OCI-LY1 (cell line): ENCODE measurements around the gene COL15A1.
"Not testable (repeated sequence)": the region's sequence is repeated elsewhere in the genome, so short reads cannot be mapped to it uniquely, and the experiment has no call there.

ENCODE experiments used
- H2AFZ ChIP-seq: fragments of 200-600 bp; sonication (generic), shearing (Covaris generic); 2 replicates; pipeline ENCODE4 v1.6.0; 2014; ENCODE audit warnings: antibody characterized with exemption, mild to moderate bottlenecking, low read length
- H3F3A ChIP-seq: fragments of 200-600 bp; sonication (generic), shearing (Covaris generic); 2 replicates; pipeline ENCODE4 v1.6.0; 2014; ENCODE audit warnings: mild to moderate bottlenecking, antibody characterized with exemption, low read length, moderate library complexity; ENCODE audit not compliant: insufficient read depth
- H3K27ac ChIP-seq: fragments of 200-600 bp; sonication (generic); 2 replicates; pipeline ENCODE4 v1.5.1; 2014; ENCODE audit warnings: low read length, mixed run types, mild to moderate bottlenecking, low read depth; ENCODE audit not compliant: poor library complexity, severe bottlenecking
- H3K27me3 ChIP-seq: fragments of 200-600 bp; sonication (generic); 2 replicates; pipeline ENCODE4 v1.6.0; 2014; ENCODE audit warnings: antibody characterized with exemption, mild to moderate bottlenecking, low read length, moderate library complexity; ENCODE audit not compliant: insufficient read depth
- H3K36me3 ChIP-seq: fragments of 200-600 bp; sonication (generic); 2 replicates; pipeline ENCODE4 v1.6.1; 2014; ENCODE audit warnings: mild to moderate bottlenecking, antibody characterized with exemption, low read length, moderate library complexity, mixed read lengths; ENCODE audit not compliant: insufficient read depth
- H3K4me1 ChIP-seq: fragments of 200-600 bp; sonication (generic); 2 replicates; pipeline ENCODE4 v1.5.1; 2014; ENCODE audit warnings: mild to moderate bottlenecking, low read length, moderate library complexity; ENCODE audit not compliant: insufficient read depth, severe bottlenecking
- H3K4me2 ChIP-seq: fragments of 200-600 bp; sonication (generic), shearing (Covaris generic); 2 replicates; pipeline ENCODE4 v1.6.1; 2014; ENCODE audit warnings: low read length
- H3K4me3 ChIP-seq: fragments of 200-600 bp; sonication (generic); 2 replicates; pipeline ENCODE4 v1.5.1; 2014; ENCODE audit warnings: low read length, low read depth, mild to moderate bottlenecking, mixed read lengths; ENCODE audit not compliant: poor library complexity, severe bottlenecking
- H3K79me2 ChIP-seq: fragments of 200-600 bp; shearing (Covaris generic); 2 replicates; pipeline ENCODE4 v1.6.1; 2016; ENCODE audit warnings: mixed run types, low read length, mixed read lengths; ENCODE audit not compliant: insufficient read depth
- H3K9ac ChIP-seq: fragments of 200-600 bp; sonication (generic), shearing (Covaris generic); 2 replicates; pipeline ENCODE4 v1.6.1; 2014; ENCODE audit warnings: mild to moderate bottlenecking, low read length, mixed read lengths
- H3K9me2 ChIP-seq: fragments of 200-600 bp; sonication (generic), shearing (Covaris generic); 2 replicates; pipeline ENCODE4 v1.6.1; 2014; ENCODE audit warnings: low read depth, mild to moderate bottlenecking, low read length, mixed read lengths
- H3K9me3 ChIP-seq: fragments of 200-600 bp; shearing (Covaris generic); 2 replicates; pipeline ENCODE4 v1.6.1; 2014; ENCODE audit warnings: low read length, mixed read lengths
- H4K20me1 ChIP-seq: fragments of 200-600 bp; sonication (generic), shearing (Covaris generic); 2 replicates; pipeline ENCODE4 v1.6.0; 2016; ENCODE audit warnings: mild to moderate bottlenecking, low read length; ENCODE audit not compliant: insufficient read depth
- CTCF ChIP-seq: fragments of 200-600 bp; sonication (generic), shearing (Covaris generic); IDR thresholded peaks from 2 replicates; pipeline ENCODE4 v1.5.1; 2017; ENCODE audit warnings: mild to moderate bottlenecking, antibody characterized with exemption, low read length, moderate library complexity, mixed read lengths
- EZH2 ChIP-seq: fragments of 200-600 bp; sonication (generic), shearing (Covaris generic); IDR thresholded peaks from 2 replicates; pipeline ENCODE4 v1.8.0; 2017; ENCODE audit warnings: borderline replicate concordance, mixed run types, mild to moderate bottlenecking, antibody characterized with exemption, low read length, moderate library complexity, mixed read lengths

Gene COL15A1

GRCh38 chr9:98900244-98900643 is 43.5 kb upstream of the COL15A1 start:
- peaks cover 9% of the 10 kb centered on the region; the same call in 1 of the 2 replicates for H3K36me3 ChIP-seq
- H3K9ac ChIP-seq, result no peak overlapping the region

GRCh38 chr9:98900725-98901124 is 43.0 kb upstream of the COL15A1 start:
- TF ChIP-seq EZH2, result no peak
- peak overlapping the region; percentile 89 for H3K27ac ChIP-seq
- no peak overlapping the region for H2AFZ ChIP-seq
- no peaks in the 10 kb centered on the region for H3K79me2 ChIP-seq
- H3K4me3 ChIP-seq, result no peak overlapping the region
- no peaks in the 10 kb centered on the region for H3F3A ChIP-seq
- peaks cover 9% of the 10 kb centered on the region; the same call in 1 of the 2 replicates for H3K36me3 ChIP-seq
- H3K4me1 ChIP-seq, result peaks cover 41% of the 10 kb centered on the region
- no peaks in the 10 kb centered on the region for H3K27me3 ChIP-seq
- no peak overlapping the region for H3K4me2 ChIP-seq
- no peaks in the 10 kb centered on the region for H4K20me1 ChIP-seq
- no peaks in the 10 kb centered on the region for H3K9me2 ChIP-seq
- no peak overlapping the region for H3K9ac ChIP-seq
- peaks cover 14% of the 10 kb centered on the region for H3K9me3 ChIP-seq

More at GRCh38 chr9:98900244-98900643, 43.5 kb upstream of the COL15A1 start:
- Histone ChIP-seq H3K4me1 (peaks cover 36% of the 10 kb centered on the region), H3K9me2 (no peaks in the 10 kb centered on the region), H3K4me2 (no peak overlapping the region), H3K9me3 (peaks cover 15% of the 10 kb centered on the region), H2AFZ (no peak overlapping the region), H3K4me3 (no peak overlapping the region), H3K79me2 (no peaks in the 10 kb centered on the region), H3F3A (no peaks in the 10 kb centered on the region), H3K27me3 (no peaks in the 10 kb centered on the region), H3K27ac (peak overlapping the region; percentile 89), H4K20me1 (no peaks in the 10 kb centered on the region)
- TF ChIP-seq EZH2 (no peak), CTCF (no peak)

- peaks cover 52% of the 10 kb centered on the region for H3K4me1 ChIP-seq
- H3K79me2 ChIP-seq, H3K9ac ChIP-seq, H3K27me3 ChIP-seq, H2AFZ ChIP-seq, H3K36me3 ChIP-seq, H3K9me3 ChIP-seq, H3K27ac ChIP-seq, H4K20me1 ChIP-seq, H3F3A ChIP-seq, H3K9me2 ChIP-seq, H3K4me2 ChIP-seq, H3K4me3 ChIP-seq: not testable (repeated sequence)
These were observed 41.9 kb upstream of the COL15A1 start for GRCh38 chr9:98901843-98902242.

GRCh38 chr9:98902516-98902915 is 41.2 kb upstream of the COL15A1 start:
- H3K9ac ChIP-seq, result no peak overlapping the region
- H4K20me1 ChIP-seq, result no peaks in the 10 kb centered on the region
- no peak overlapping the region for H2AFZ ChIP-seq
- no peaks in the 10 kb centered on the region for H3K27me3 ChIP-seq
- H3K9me2 ChIP-seq, result no peaks in the 10 kb centered on the region
- no peaks in the 10 kb centered on the region for H3F3A ChIP-seq
- no peak for TF ChIP-seq CTCF
- TF ChIP-seq EZH2, result no peak
- no peak overlapping the region for H3K4me2 ChIP-seq
- H3K4me1 ChIP-seq, result peaks cover 59% of the 10 kb centered on the region
- no peaks in the 10 kb centered on the region for H3K79me2 ChIP-seq
- no peaks in the 10 kb centered on the region; the same call in 1 of the 2 replicates for H3K36me3 ChIP-seq
- H3K4me3 ChIP-seq, result no peak overlapping the region
- no peak overlapping the region for H3K27ac ChIP-seq
- H3K9me3 ChIP-seq, result peaks cover under 1% of the 10 kb centered on the region; the same call in 1 of the 2 replicates
